Stimulated activated CD8-positive, alpha-beta memory T cell treated with anti-CD3 and anti-CD28 coated beads, Interleukin-12 subunit alpha, Interleukin-12 subunit beta, amount 100 ng/mL, for 24 hours (primary cell): ENCODE measurements around the gene STXBP1.
"Not testable (repeated sequence)": the region's sequence is repeated elsewhere in the genome, so short reads cannot be mapped to it uniquely, and the experiment has no call there.

ENCODE experiments used
- DNase-seq: peaks from one replicate; pipeline ENCODE4 v3.0.0-alpha.2; 2020; ENCODE audit errors: extremely low read depth

Gene STXBP1

DNA sequence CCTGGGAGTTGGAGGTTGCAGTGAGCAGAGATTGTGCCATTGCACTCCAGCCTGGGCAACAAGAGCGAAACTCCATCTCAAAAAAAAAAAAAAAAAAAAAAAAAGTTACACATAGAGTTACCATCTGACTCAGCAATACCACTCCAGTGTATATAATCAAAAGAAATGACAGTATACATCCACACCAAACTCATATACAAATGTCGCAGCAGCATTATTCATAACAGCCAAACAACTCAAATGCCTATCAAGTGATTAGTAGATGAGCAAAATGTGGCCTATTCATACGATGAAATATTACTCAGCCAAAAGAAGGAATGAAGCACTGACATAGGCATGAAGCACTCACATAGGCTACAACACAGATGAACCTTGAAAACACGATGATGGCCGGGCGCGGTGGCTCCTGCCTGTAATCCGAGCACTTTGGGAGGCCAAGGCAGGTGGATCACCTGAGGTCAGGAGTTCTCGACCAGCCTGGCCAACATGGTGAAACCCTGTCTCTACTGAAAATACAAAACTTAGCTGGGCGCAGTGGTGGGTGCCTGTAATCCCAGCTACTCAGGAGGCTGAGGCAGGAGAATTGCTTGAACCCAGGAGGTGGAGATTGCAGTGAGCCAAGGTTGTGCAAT lies 9.4 kb downstream of the STXBP1 start:
- not testable (repeated sequence) for DNase-seq

DNA sequence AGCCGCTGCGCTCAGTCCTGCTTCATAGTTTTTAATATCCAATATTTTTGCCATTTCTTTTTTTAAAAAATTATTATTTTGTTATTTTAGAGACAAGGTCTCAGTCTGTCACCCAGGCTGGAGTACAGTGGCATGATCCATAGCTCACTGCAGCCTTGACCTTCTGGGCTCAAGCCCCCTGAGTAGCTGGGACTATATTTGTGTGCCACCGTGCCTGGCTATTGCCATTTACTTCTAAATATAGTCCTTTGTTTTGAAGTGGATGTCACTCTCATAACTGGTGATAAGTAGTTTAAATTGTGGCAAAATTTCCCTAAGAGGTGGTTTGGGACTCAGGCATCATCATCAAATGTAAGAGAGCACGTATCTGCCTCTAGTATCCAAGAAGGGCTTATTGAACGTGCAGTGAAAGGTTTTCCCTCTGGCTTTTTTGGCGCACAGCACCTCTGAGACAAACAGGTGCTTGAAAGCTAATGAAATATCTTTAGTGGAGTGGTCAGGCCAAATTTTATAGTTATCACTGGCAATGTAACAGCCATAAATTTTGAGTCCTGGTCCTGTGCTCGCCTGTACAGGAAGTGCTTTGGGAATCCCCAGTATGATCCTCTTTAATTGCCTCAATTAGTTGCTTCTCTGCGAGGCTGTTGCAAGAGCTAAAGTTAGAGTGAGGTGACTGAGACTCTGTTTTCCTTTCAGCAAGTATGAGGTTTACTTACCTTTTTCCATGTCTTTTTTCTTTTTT lies 14.8 kb downstream of the STXBP1 start:
- no peak for DNase-seq

DNA sequence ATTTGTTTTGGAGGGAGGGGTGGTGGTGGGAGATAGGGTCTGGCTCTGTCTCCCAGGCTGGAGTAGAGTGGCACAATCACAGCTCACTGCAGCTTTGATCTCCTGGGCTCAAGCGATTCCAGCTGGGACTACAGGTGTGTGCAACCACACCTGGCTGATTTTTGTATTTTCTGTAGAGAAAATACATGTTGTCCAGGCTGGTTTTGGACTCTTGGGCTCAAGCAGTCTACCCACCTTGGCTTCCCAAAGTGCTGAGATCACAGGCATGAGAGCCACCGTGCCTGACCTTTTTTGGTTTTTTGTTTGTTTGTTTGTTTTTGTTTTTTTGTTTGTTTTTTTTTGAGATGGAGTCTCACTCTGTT lies 15.4 kb downstream of the STXBP1 start:
- DNase-seq, result no peak

DNA sequence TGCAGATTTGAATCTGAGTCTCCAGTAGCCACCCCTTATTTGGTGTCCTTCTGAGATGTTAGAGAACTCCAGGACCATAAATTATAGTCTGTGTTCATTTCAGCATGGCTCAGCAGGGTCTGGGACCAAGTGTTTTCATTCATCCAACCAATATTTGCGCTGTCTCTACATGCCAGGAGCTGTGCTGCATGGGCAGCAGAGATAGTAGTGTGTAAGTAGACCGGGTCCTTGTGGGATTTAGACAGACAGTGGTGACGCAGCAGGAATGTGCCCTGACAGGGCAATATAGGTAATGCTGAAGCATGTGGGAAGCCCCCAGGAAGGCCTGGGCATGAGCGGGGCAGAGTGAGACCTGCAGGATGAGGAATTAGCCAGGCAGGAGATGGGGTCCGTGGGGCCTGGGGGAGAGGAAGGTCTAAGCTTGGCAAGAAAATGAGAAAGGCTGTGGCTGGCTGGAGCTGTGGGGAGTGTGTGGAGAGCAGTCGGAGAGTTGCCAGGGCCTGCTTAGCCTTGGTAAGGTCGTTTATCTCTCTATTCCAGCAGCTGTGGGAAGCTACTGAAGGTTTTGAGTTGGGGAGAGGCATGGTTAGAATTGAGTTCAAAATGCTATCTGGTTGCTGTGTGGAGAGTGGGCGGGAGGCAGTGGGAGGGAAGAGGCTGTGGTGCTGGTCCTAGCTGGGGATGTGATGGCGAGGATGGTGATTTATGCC lies 16.8 kb downstream of the STXBP1 start:
- no peak for DNase-seq

DNA sequence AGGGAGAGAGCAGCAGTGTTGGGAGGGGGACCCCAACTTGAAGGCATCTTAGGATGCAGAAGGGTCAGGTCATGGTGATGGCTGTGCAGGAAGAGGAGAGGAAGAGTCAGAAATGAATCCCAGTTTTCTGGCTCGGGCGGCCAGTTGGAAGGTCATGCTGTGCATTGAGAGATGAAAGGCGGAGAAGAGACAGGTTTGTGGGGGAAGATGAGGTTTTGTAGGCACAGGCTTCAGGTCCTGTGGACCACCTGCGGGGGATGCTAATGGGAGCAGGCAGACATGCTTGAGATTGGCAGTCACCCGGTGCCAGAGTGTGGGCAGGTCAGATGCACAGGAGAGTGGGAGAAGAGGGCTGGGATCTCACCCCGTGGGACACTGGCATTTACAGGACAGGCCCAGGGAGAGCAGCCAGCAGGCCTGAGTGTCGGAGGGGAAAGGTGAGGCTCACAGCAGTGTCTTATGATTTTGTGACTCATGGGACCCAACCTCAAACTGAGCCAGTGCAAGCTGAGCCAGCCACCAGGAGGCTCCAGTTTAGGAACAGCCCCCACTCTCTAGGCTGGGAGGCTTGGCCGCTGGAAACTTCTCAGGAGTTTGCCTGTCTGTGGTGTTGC lies 17.5 kb downstream of the STXBP1 start:
- DNase-seq, result no peak

DNA sequence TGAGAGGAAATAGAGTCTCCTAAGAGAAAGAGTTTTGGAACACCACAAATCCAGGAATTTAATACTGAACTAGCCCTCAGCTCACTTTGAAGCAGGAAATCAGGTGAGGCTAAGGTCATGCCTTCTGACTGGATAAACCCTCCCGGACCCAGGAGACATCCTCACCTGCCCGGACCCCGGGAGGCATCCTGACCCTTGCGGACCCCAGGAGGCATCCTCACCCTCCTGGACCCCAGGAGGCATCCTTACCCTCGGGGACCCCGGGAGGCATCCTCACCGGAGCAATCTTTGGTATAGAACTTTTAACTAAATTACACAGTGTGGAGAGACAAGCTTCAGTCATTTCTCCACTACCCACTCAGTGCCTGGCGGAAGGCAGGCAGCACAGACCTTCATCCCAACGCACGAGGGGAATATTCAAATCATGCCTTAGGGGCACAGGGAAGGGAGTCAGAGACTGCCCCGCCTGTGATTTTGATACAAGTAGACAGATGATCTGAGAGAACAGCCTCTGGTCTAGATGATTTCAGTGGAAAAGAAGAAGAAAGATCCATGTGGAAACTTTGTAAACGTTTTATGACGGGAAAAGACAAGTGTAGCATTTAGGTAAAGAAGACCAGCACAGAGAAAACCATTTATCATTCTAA lies 21.3 kb downstream of the STXBP1 start:
- DNase-seq, result no peak

DNA sequence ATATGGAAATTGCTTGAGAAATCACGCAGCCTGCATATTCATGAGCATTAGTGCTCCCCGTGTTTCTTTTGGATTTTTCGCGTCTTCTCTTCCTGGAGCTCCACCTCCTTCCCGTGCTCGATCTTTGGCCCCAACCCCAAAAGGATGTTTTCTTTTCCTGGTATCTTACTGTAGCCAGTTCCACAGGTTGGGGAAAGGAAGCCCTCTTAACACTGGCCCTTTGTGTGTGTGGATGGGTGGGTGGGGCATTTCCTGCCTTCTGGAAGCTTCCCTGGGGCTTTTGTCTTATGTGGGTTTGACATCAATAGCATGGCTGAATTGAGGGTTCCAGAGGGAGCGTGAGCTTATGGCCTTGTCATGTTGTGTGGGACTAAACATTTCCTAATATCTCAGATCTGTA lies 21.9 kb downstream of the STXBP1 start:
- no peak for DNase-seq

DNA sequence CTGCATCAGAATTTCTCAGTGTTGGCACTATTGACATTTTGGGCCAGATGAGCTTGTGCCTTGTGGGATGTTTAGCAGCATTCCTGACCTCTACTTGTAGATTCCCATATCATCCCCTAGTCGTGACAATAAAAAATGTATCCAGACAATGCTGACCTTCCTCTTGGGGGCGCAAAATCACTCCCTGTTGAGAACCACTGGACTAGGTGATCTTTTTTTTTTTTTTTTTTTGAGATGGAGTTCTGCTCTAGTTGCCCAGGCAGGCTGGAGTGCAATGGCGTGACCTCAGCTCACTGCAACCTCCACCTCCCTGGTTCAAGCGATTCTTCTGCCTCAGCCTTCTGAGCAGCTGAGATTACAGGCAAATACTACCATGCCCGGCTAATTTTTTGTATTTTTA lies 22.6 kb downstream of the STXBP1 start:
- no peak for DNase-seq

DNA sequence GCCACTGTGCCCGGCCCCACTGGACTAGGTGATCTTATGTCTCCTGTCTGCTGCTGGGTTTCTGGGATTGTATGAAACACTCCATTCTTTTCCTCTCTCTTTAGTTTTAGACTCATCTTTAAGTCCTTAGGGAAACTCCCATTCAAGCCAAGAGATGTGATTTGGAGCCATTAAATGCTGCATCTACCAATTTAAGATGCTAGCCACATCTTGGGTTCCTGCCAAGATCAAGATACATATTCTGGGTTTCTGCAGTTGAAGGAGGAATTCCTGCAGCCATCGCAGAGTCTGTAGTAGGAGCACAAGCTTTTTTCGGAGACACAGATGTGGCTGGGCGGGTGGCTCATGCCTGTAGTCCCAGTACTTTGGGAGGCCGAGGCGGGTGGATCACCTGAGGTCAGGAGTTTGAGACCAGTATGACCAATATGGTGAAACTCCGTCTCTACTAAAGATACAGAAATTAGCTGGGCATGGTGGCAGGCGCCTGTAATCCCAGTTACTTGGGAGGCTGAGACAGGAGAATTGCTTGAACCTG lies 23.2 kb downstream of the STXBP1 start:
- no peak for DNase-seq

DNA sequence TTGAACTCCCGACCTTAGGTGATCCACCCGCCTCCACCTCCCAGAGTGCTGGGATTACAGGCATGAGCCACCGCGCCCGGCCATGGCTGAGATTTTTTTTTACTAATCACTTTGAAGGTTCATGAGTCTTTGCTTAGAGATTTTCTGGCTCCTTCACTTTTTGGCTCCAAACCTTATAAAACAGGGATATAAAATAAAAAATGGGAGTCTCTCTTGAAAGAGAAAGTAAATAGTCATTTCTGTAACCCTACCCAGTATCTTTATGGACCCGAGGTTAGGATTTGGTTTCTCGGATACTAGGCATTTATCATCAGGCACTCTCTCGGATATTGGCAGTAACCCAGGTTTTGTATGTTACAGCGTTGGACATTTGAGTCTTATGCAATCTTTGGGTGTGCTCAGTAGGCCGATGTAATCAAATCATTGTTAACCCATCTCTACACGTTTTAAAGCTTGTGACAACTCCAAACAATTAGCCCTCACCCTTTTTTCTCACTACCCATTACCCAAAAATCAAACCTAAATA lies 25.3 kb downstream of the STXBP1 start:
- DNase-seq, result no peak

DNA sequence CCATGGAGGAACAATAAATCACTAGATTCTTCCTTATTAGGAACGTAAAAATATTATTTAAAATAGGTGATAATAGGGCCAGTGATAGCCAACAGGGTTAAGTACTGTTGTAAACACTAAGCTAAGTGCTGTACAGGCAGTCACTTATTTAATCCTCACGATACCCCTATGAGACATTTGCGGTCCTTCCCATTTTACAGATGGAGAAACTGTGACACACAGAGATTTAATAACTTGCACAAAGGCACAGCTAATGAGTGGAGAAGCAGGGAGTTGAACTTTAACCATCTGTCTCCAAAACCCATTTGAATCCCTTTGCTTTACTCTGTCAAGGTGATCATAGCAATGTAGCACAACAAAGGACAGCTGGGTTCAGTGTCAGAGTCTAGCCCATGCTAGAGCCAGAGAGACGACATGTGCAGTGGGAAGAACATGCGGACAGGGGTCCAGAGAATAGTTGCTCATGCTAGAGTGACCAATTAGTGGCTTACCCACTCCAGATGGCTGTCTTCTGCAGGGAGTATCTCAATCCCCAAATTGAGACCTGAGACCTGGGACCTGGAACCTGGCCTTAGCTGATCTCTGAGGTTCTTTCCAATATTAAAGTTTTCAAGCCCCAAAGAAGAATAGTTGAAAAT lies 28.9 kb downstream of the STXBP1 start:
- no peak for DNase-seq

DNA sequence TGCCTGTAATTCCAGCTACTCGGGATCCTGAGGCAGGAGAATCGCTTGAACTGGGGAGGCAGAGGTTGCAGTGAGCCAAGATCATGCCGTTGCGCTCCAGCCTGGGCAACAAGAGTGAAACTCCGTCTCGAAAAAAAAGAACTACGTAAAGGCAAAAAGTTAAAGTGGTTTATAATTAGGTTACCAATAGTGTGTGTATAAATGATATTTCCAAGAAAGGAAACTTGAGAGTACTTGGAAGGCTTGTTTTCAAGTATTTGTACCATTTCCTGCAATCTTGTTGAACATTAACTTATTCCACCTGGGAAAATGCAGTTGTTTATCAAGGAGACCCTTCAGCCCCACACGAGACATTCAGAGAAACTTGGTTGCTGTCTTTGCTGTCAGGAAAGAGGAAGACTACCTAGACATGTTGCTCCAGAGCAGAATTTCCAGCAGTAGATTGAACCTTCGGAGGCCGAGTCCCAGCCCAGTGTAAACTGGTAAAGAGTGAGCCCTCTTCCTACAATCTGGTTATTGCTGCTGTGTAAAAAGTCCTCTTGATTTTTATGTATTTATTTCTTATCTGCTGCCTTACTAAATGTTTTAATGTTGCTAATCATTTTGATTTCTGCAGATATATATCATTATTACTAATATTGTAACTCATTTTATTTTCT lies 30.1 kb downstream of the STXBP1 start:
- no peak for DNase-seq

DNA sequence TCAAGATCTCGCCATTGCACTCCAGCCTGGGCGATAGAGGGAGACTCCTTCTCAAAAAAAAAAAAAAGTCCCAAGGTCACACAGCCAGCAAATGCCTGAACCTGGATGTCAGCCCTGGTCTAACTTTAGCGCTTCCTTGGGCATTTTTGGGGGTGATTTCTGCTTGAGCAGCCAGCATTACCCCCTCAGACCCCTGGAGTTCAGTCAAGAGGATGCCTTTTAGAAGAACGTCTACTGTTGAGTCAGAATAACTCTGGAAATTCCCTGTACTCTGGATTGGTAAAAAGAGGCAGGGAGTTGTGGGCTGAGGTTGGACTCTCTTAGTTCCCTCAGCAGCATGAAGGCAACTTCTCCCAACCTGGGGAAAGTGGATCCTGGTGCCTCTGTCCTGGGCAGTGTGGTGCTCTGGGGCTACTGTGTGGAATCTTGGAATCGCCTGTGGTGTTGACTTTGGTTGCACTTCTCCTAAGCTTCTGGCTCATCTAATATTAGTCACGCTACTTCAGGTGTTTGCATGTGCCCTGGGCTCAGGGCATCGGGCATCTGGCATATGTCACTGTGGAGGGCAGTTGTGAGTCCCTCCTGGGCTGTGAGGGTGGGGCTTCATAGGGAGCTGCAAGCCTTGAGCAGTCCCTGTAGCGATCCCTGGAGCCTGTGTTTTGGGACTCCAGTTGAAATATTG lies 32.2 kb downstream of the STXBP1 start:
- no peak for DNase-seq

DNA sequence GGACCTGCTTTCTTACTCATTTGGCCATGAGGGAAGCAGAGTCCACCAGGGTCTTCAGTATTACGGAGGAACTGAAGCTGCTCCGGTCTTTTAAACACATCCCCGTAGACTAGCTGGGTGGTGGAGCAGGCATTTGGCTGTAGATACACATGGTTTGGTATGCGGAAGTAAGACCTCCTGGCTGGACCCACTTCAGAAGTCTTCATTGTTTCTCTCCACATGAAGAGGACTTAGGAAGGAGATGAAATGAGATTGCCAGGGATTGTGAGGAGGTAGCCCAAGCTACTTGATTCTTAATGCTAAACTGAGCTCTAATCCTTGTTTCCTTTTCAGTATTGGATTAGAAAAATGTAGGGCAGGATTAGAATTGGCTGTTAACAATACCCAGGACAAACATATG lies 32.9 kb downstream of the STXBP1 start:
- no peak for DNase-seq

DNA sequence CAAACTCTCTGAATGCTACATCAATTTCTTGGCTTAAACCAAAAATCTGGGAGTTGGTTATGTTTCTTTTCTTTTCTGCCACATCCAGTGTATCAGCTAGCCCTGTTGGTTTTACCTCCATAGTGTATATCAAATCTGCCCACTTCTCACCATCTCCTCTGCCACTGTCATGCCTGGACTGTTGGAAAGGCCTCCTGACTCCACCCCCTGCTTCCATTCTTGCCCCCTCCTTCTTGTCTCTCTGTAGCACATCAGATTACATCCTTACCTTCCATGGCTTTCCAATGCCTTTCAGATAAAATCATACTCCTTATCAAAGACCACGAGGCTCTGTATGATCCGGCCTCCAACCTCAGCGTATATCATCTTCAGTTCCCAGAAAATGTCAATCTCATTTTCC lies 35.4 kb downstream of the STXBP1 start:
- DNase-seq, result no peak

DNA sequence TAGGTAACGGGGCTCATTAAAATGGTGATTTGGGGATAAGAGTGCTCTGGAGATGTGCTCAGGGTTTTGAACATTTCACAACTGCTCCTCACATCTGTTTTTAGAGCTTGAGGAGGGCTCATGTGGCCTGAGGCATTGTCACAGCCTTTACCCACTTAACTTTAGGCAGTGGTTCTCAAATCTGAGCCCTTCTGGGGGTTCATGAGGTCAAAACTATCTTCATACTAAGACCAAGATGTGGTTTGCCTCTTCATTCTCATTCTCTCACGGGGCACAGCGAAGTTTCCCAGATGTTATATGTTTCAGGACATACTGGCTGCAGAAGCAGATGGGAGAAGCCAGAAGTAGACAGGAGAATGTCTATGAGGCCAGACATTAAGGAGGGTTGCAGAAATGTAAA lies 38.4 kb downstream of the STXBP1 start:
- DNase-seq, result no peak

DNA sequence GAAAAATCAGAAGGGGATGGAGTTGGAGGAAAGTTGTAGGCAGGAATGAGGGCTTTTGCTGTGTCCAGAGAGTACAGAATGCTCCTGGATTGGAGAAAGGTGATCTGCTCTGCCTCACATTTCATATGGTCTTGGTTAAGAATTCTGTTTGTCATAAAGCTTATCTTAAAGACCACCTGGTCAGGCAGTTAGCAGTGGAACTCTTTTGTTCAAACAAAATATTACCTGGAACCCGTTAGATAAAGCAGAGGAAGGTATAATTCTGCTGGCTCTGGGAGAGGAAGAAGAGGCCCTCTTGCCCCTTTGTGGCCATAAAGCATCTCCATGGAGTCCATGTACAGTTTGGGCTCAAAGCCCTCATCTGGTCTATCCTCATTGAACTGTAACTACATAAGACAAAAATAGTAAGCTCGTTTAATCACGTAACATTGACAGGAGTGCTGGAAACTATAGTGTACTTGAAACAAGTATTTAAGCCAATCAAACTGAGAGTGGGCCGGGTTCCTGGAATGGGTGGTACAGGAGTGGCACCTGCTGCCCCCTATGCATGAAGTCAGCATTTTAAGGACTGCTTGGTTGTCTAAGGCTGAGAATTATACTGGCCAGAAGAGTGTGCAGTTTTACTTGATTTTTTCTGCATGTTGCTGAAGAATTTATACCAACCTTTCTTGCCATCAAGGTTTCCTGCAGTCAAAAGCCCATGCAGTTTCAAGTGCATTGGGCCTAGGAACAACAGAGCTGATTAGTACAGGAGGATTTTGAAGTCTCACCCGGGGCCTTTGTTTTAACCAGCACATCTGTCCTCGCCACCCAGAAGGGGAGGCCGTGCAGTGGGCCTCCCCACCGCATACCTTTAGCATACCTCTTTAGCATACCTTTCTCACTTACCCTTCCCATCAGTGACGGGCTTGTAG lies 39.9 kb downstream of the STXBP1 start:
- no peak for DNase-seq

DNA sequence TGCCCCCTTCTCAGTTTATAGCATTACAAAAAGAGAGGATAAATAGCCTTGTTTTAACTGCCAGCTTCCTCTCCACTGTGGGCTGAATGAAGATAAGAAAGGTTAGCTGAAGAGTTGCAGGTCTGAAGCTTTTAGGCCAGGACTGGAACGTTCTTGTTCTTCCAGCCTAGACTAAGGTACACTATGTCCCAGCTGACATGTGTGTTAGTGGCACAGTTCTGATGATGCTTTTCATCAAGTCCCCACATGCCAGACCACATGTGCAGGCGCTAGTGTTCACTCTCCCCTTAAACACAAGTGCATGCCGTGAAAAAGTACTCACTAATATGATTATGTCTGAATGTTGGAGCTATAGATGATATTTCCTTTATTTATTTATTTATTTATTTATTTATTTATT lies 40.7 kb downstream of the STXBP1 start:
- no peak for DNase-seq

DNA sequence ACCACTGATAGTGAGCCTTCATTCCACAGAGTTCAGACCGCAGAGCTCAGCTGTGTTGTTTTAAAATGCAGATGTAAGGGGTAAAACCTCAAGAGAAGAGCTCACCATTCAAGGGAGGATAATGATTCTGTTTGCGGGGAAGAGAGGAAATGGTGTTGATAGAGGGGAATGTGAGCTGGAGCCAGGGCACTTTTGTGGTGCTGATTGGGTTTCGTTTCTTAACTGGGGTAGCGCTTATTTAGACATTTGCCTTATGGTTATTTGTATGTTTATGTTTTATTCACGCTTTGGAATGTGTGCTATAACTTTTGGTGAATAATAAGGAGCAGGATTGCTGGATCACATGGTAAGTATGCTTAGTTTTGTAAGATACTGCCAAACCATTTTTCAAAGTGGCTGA lies 42.5 kb downstream of the STXBP1 start:
- DNase-seq, result no peak
